NCI-H2196 treated with DMSO at 0.1 percent for 48 hours (cell line): ENCODE data around the gene ZSWIM4.
A peak's percentile ranks its signal among the peaks of the same experiment; 100 is the strongest.

Experiments used
- DNase-seq: peaks from one replicate; lab custom pipeline; 2025; ENCODE audit not compliant: unreplicated experiment; lab: John Stamatoyannopoulos, UW

Gene ZSWIM4

GRCh38 chr19:13808856-13809255, 13.6 kb downstream of the ZSWIM4 start:
- DNase-seq: no peak

- DNase-seq: no peak
Measured at GRCh38 chr19:13812544-13812943, 17.3 kb downstream of the ZSWIM4 start.

- DNase-seq: no peak
Measured at GRCh38 chr19:13813147-13813546, 17.9 kb downstream of the ZSWIM4 start.

GRCh38 chr19:13814550-13814949, 19.3 kb downstream of the ZSWIM4 start:
- DNase-seq: no peak

- peak; percentile 88 for DNase-seq
Measured at GRCh38 chr19:13817018-13817614, 21.9 kb downstream of the ZSWIM4 start.

- DNase-seq: peak; percentile 99
Measured at GRCh38 chr19:13817615-13818371, 22.6 kb downstream of the ZSWIM4 start.

GRCh38 chr19:13819238-13819637, 24.0 kb downstream of the ZSWIM4 start:
- DNase-seq: no peak

- DNase-seq: no peak
Measured at GRCh38 chr19:13821292-13821691, 26.0 kb downstream of the ZSWIM4 start.

GRCh38 chr19:13823256-13823655, 28.0 kb downstream of the ZSWIM4 start:
- DNase-seq: no peak

GRCh38 chr19:13823901-13824300, 28.7 kb downstream of the ZSWIM4 start:
- no peak for DNase-seq

- DNase-seq: no peak
Measured at GRCh38 chr19:13824703-13825102, 29.5 kb downstream of the ZSWIM4 start.

- no peak for DNase-seq
Measured at GRCh38 chr19:13825489-13826441, 30.5 kb downstream of the ZSWIM4 start.

GRCh38 chr19:13826652-13827235, 31.5 kb downstream of the ZSWIM4 start:
- no peak for DNase-seq

- DNase-seq: no peak
Measured at GRCh38 chr19:13827656-13828055, 32.4 kb downstream of the ZSWIM4 start.

GRCh38 chr19:13830114-13830740, 35.0 kb downstream of the ZSWIM4 start:
- DNase-seq: no peak

GRCh38 chr19:13830741-13831536, 35.7 kb downstream of the ZSWIM4 start:
- DNase-seq: no peak

GRCh38 chr19:13831537-13832467, 36.6 kb downstream of the ZSWIM4 start:
- no peak for DNase-seq

GRCh38 chr19:13833330-13834243, 38.3 kb downstream of the ZSWIM4 start:
- peak; percentile 89 for DNase-seq
